OCI-LY1 (cell line): ENCODE data around the gene RIPK4.

Experiments
- H2AFZ ChIP-seq: fragments of 200-600 bp; sonication (generic), shearing (Covaris generic); 2 replicates; pipeline ENCODE4 v1.6.0; 2014; ENCODE audit warnings: antibody characterized with exemption, mild to moderate bottlenecking, low read length
- H3F3A ChIP-seq: fragments of 200-600 bp; sonication (generic), shearing (Covaris generic); 2 replicates; pipeline ENCODE4 v1.6.0; 2014; ENCODE audit warnings: mild to moderate bottlenecking, antibody characterized with exemption, low read length, moderate library complexity; ENCODE audit not compliant: insufficient read depth
- H3K27ac ChIP-seq: fragments of 200-600 bp; sonication (generic); 2 replicates; pipeline ENCODE4 v1.5.1; 2014; ENCODE audit warnings: low read length, mixed run types, mild to moderate bottlenecking, low read depth; ENCODE audit not compliant: poor library complexity, severe bottlenecking
- H3K27me3 ChIP-seq: fragments of 200-600 bp; sonication (generic); 2 replicates; pipeline ENCODE4 v1.6.0; 2014; ENCODE audit warnings: antibody characterized with exemption, mild to moderate bottlenecking, low read length, moderate library complexity; ENCODE audit not compliant: insufficient read depth
- H3K36me3 ChIP-seq: fragments of 200-600 bp; sonication (generic); 2 replicates; pipeline ENCODE4 v1.6.1; 2014; ENCODE audit warnings: mild to moderate bottlenecking, antibody characterized with exemption, low read length, moderate library complexity, mixed read lengths; ENCODE audit not compliant: insufficient read depth
- H3K4me1 ChIP-seq: fragments of 200-600 bp; sonication (generic); 2 replicates; pipeline ENCODE4 v1.5.1; 2014; ENCODE audit warnings: mild to moderate bottlenecking, low read length, moderate library complexity; ENCODE audit not compliant: insufficient read depth, severe bottlenecking
- H3K4me2 ChIP-seq: fragments of 200-600 bp; sonication (generic), shearing (Covaris generic); 2 replicates; pipeline ENCODE4 v1.6.1; 2014; ENCODE audit warnings: low read length
- H3K4me3 ChIP-seq: fragments of 200-600 bp; sonication (generic); 2 replicates; pipeline ENCODE4 v1.5.1; 2014; ENCODE audit warnings: low read length, low read depth, mild to moderate bottlenecking, mixed read lengths; ENCODE audit not compliant: poor library complexity, severe bottlenecking
- H3K79me2 ChIP-seq: fragments of 200-600 bp; shearing (Covaris generic); 2 replicates; pipeline ENCODE4 v1.6.1; 2016; ENCODE audit warnings: mixed run types, low read length, mixed read lengths; ENCODE audit not compliant: insufficient read depth
- H3K9ac ChIP-seq: fragments of 200-600 bp; sonication (generic), shearing (Covaris generic); 2 replicates; pipeline ENCODE4 v1.6.1; 2014; ENCODE audit warnings: mild to moderate bottlenecking, low read length, mixed read lengths
- H3K9me2 ChIP-seq: fragments of 200-600 bp; sonication (generic), shearing (Covaris generic); 2 replicates; pipeline ENCODE4 v1.6.1; 2014; ENCODE audit warnings: low read depth, mild to moderate bottlenecking, low read length, mixed read lengths
- H3K9me3 ChIP-seq: fragments of 200-600 bp; shearing (Covaris generic); 2 replicates; pipeline ENCODE4 v1.6.1; 2014; ENCODE audit warnings: low read length, mixed read lengths
- H4K20me1 ChIP-seq: fragments of 200-600 bp; sonication (generic), shearing (Covaris generic); 2 replicates; pipeline ENCODE4 v1.6.0; 2016; ENCODE audit warnings: mild to moderate bottlenecking, low read length; ENCODE audit not compliant: insufficient read depth
- CTCF ChIP-seq: fragments of 200-600 bp; sonication (generic), shearing (Covaris generic); IDR thresholded peaks from 2 replicates; pipeline ENCODE4 v1.5.1; 2017; ENCODE audit warnings: mild to moderate bottlenecking, antibody characterized with exemption, low read length, moderate library complexity, mixed read lengths
- EZH2 ChIP-seq: fragments of 200-600 bp; sonication (generic), shearing (Covaris generic); IDR thresholded peaks from 2 replicates; pipeline ENCODE4 v1.8.0; 2017; ENCODE audit warnings: borderline replicate concordance, mixed run types, mild to moderate bottlenecking, antibody characterized with exemption, low read length, moderate library complexity, mixed read lengths

Gene RIPK4

DNA sequence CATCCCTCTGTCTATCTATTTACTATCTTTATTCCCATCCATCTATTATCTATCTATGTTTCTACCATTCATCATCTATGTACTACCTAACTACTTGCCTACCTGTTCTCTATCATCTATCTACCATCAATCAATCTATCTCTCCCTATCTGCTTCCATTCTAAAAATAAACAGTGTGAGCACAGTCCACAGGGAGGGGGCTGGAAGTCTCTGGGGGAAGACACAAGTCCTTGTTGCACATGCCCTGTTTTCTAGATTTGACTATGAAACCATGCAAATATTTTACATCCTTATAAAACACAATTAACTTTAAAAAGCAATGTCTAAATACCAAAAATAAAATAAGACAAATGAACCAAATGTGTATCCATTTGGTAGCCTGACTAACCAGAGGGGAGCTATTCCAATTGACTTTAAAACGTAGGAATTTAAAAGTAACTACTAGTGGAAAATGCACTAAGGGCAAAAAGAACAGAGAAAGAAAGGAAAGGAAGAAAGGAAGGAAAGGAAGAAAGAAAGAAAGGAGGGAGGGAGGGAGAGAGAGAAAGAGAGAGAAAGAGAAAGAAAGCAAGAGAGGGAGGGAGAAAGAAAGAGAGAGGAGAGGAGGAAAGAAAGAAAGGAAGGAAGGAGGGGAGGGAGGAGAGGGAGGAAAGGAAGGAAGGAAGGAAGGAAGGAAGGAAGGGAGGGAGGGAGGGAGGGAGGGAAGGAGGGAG lies 13.6 kb upstream of the RIPK4 start:
- H3F3A ChIP-seq, result no peaks in the 10 kb centered on the region
- no peaks in the 10 kb centered on the region for H3K27me3 ChIP-seq
- no peaks in the 10 kb centered on the region for H4K20me1 ChIP-seq
- no peaks in the 10 kb centered on the region for H3K36me3 ChIP-seq
- H3K27ac ChIP-seq, result no peak overlapping the region
- H3K4me1 ChIP-seq, result no peaks in the 10 kb centered on the region
- H3K79me2 ChIP-seq, result no peaks in the 10 kb centered on the region
- H2AFZ ChIP-seq, result no peak overlapping the region
- no peak overlapping the region for H3K9ac ChIP-seq
- H3K9me2 ChIP-seq, result no peaks in the 10 kb centered on the region
- H3K9me3 ChIP-seq, result no peaks in the 10 kb centered on the region
- TF ChIP-seq EZH2, result no peak
- no peak for TF ChIP-seq CTCF
- H3K4me3 ChIP-seq, result no peak overlapping the region
- H3K4me2 ChIP-seq, result no peak overlapping the region

DNA sequence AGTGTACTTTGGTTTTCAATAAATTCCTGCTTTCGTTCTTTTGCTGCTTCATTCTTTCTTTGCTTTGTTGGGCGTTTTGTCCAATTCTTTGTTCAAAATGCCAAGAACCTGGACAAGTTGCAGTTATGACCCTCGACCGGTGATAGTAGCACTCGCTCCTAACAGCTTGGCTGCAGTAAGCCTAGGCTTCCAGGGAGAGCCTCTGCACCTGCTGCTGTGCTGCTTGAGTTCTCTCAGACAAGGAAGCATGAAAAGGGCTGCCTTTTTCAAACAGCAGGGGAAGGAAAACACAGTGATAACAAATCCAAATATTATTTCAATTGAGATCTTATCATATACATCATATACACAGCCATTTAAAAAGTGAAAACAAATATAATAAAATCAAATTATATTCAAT lies 12.8 kb upstream of the RIPK4 start:
- Histone ChIP-seq H3K27me3 (no peaks in the 10 kb centered on the region), H2AFZ (no peak overlapping the region), H3K79me2 (no peaks in the 10 kb centered on the region), H3K27ac (no peak overlapping the region), H3K9me2 (no peaks in the 10 kb centered on the region), H4K20me1 (no peaks in the 10 kb centered on the region), H3K9ac (no peak overlapping the region), H3K4me2 (no peak overlapping the region), H3K4me1 (no peaks in the 10 kb centered on the region), H3K4me3 (no peak overlapping the region), H3F3A (no peaks in the 10 kb centered on the region), H3K36me3 (no peaks in the 10 kb centered on the region), H3K9me3 (no peaks in the 10 kb centered on the region)
- TF ChIP-seq CTCF, result no peak
- no peak for TF ChIP-seq EZH2

DNA sequence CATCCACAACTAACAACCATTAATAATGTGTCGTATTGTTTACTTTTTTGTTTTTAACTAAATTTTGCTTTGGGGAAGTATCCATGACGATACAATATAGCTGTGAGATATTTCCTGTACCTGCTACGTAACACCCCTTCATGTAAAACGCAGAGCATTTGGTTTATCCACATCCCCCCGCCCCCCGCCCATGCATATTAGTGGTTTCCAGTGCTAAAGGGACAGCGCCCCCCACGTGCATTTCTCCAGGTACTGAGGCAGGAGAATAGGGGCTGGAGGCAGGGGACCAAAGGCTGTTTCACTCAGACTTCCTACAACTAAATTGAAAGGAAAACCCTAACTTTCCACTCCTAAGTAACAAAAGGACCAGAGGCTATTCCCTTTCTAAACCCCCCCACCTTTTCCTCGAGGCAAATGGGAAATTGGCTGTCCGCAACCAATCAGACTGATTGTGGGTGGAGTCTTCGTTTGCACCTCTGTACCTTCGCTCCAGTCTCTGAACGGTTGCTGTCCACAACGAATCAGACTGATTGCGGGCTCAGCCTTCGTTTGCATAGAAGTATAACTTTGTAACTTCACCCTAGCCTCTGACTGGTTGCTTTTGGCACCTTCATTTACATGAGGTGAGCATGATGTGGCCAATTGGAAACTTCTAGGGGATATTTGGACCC lies 12.2 kb upstream of the RIPK4 start:
- Histone ChIP-seq H4K20me1 (no peaks in the 10 kb centered on the region), H3K4me2 (no peak overlapping the region), H3K9me3 (no peaks in the 10 kb centered on the region), H3K27me3 (no peaks in the 10 kb centered on the region), H3F3A (no peaks in the 10 kb centered on the region), H3K36me3 (no peaks in the 10 kb centered on the region), H3K4me1 (no peaks in the 10 kb centered on the region), H3K4me3 (no peak overlapping the region), H3K79me2 (no peaks in the 10 kb centered on the region), H3K9ac (no peak overlapping the region), H3K9me2 (no peaks in the 10 kb centered on the region), H2AFZ (no peak overlapping the region), H3K27ac (no peak overlapping the region)
- TF ChIP-seq EZH2 (no peak), CTCF (no peak)
